ENCODE data around the gene C5orf22.

DNA sequence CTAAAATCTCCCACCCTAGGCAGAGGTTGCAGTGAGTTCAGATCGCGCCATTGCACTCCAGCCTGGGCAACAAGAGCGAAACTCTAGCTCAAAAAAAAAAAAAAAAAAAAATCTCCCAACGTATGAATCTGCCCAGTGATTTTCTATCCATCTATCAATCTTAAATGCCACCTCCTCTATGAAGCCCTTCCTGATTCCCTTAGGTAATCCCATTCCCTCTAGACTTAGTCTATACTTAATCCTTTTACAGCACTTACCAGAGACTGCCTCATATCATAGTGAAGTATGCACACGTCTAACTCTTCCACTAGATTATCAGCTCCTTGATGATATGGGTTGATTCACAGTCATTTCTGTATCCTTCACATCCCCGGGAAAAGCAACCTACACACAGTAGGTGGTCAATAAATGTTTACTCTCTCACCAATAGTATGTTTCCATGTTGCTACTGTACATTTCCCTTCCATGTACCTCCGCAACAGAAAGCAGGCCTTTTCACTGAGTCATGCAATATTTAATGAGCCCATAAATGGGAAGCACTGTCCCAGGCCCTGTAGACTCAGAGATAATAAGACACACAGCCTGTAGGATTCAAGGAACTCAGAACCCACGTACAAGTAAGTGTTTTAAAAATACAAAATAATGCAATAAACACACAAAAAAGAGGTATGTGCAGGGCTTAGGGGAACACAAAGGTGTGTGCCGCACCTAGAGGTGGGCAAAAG, 1.4 kb upstream of the C5orf22 start:
- TF ChIP-seq EZH2phosphoT487 (IDR thresholded peaks at IDR 0.05; ENCODE audit: borderline replicate concordance, low read length): no peak
- TF ChIP-seq, protein P1, sequence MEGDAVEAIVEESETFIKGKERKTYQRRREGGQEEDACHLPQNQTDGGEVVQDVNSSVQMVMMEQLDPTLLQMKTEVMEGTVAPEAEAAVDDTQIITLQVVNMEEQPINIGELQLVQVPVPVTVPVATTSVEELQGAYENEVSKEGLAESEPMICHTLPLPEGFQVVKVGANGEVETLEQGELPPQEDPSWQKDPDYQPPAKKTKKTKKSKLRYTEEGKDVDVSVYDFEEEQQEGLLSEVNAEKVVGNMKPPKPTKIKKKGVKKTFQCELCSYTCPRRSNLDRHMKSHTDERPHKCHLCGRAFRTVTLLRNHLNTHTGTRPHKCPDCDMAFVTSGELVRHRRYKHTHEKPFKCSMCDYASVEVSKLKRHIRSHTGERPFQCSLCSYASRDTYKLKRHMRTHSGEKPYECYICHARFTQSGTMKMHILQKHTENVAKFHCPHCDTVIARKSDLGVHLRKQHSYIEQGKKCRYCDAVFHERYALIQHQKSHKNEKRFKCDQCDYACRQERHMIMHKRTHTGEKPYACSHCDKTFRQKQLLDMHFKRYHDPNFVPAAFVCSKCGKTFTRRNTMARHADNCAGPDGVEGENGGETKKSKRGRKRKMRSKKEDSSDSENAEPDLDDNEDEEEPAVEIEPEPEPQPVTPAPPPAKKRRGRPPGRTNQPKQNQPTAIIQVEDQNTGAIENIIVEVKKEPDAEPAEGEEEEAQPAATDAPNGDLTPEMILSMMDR (IDR thresholded peaks at IDR 0.05; ENCODE audit: low read depth, low read length, poor library complexity, severe bottlenecking): no peak

Measured in DOHH2 (cell line).